ENCODE data around the gene ADGRG3.

The ADGRG3 gene

DNA sequence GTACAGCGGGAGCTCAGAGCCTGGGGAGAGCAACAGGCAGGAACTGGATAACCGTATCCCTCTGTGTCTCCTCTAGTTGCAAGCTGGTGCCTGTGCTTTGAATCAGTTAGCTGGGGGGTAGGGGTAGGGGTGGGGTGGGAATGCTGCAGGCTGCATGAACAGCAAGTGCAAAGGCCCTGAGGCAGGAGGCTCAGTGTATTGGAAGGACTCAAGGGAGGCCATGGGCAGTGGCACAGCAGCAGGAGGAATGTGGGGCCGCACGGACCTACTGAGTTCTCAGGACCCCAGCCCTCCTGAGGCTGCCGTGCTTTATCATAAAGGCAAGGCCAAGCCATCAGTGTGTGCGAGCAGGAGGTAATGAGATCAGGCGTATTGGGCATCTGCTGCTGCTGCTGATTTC lies 70.7 kb downstream of the ADGRG3 start:
- no peak for ATAC-seq
- TF ChIP-seq TOX (CRISPR knock-in tag; IDR thresholded peaks at IDR 0.05; ENCODE audit: borderline replicate concordance) (no peak), ARNTL (CRISPR knock-in tag; IDR thresholded peaks at IDR 0.05; ENCODE audit: borderline replicate concordance, low read depth) (no peak), RARB (CRISPR knock-in tag; IDR thresholded peaks at IDR 0.05) (no peak), CSDC2 (CRISPR knock-in tag; IDR thresholded peaks at IDR 0.05) (no peak), GLIS3 (CRISPR knock-in tag; IDR thresholded peaks at IDR 0.05) (no peak), TCF4 (CRISPR knock-in tag; IDR thresholded peaks at IDR 0.05; ENCODE audit: borderline replicate concordance) (no peak)
- TF ChIP-seq, protein P1, sequence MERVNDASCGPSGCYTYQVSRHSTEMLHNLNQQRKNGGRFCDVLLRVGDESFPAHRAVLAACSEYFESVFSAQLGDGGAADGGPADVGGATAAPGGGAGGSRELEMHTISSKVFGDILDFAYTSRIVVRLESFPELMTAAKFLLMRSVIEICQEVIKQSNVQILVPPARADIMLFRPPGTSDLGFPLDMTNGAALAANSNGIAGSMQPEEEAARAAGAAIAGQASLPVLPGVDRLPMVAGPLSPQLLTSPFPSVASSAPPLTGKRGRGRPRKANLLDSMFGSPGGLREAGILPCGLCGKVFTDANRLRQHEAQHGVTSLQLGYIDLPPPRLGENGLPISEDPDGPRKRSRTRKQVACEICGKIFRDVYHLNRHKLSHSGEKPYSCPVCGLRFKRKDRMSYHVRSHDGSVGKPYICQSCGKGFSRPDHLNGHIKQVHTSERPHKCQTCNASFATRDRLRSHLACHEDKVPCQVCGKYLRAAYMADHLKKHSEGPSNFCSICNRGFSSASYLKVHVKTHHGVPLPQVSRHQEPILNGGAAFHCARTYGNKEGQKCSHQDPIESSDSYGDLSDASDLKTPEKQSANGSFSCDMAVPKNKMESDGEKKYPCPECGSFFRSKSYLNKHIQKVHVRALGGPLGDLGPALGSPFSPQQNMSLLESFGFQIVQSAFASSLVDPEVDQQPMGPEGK (CRISPR knock-in tag; IDR thresholded peaks at IDR 0.05; ENCODE audit: borderline replicate concordance) = no peak
- TF ChIP-seq, protein P2, sequence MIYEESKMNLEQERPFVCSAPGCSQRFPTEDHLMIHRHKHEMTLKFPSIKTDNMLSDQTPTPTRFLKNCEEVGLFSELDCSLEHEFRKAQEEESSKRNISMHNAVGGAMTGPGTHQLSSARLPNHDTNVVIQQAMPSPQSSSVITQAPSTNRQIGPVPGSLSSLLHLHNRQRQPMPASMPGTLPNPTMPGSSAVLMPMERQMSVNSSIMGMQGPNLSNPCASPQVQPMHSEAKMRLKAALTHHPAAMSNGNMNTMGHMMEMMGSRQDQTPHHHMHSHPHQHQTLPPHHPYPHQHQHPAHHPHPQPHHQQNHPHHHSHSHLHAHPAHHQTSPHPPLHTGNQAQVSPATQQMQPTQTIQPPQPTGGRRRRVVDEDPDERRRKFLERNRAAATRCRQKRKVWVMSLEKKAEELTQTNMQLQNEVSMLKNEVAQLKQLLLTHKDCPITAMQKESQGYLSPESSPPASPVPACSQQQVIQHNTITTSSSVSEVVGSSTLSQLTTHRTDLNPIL (CRISPR knock-in tag; IDR thresholded peaks at IDR 0.05; ENCODE audit: low read depth) = no peak
- TF ChIP-seq, protein P3, sequence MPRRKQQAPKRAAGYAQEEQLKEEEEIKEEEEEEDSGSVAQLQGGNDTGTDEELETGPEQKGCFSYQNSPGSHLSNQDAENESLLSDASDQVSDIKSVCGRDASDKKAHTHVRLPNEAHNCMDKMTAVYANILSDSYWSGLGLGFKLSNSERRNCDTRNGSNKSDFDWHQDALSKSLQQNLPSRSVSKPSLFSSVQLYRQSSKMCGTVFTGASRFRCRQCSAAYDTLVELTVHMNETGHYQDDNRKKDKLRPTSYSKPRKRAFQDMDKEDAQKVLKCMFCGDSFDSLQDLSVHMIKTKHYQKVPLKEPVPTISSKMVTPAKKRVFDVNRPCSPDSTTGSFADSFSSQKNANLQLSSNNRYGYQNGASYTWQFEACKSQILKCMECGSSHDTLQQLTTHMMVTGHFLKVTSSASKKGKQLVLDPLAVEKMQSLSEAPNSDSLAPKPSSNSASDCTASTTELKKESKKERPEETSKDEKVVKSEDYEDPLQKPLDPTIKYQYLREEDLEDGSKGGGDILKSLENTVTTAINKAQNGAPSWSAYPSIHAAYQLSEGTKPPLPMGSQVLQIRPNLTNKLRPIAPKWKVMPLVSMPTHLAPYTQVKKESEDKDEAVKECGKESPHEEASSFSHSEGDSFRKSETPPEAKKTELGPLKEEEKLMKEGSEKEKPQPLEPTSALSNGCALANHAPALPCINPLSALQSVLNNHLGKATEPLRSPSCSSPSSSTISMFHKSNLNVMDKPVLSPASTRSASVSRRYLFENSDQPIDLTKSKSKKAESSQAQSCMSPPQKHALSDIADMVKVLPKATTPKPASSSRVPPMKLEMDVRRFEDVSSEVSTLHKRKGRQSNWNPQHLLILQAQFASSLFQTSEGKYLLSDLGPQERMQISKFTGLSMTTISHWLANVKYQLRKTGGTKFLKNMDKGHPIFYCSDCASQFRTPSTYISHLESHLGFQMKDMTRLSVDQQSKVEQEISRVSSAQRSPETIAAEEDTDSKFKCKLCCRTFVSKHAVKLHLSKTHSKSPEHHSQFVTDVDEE (CRISPR knock-in tag; IDR thresholded peaks at IDR 0.05) = no peak
